Stimulated activated CD8-positive, alpha-beta memory T cell treated with anti-CD3 and anti-CD28 coated beads, Interleukin-2, amount 100 ng/mL, for 48 hours (primary cell): ENCODE measurements around the gene TFR2.

Experiments
- DNase-seq, 2 donors: peaks; one replicate each; pipeline ENCODE4 v3.0.0-alpha.2; 2020; ENCODE audit warnings: low read depth in 2 of 2

Gene TFR2

DNA sequence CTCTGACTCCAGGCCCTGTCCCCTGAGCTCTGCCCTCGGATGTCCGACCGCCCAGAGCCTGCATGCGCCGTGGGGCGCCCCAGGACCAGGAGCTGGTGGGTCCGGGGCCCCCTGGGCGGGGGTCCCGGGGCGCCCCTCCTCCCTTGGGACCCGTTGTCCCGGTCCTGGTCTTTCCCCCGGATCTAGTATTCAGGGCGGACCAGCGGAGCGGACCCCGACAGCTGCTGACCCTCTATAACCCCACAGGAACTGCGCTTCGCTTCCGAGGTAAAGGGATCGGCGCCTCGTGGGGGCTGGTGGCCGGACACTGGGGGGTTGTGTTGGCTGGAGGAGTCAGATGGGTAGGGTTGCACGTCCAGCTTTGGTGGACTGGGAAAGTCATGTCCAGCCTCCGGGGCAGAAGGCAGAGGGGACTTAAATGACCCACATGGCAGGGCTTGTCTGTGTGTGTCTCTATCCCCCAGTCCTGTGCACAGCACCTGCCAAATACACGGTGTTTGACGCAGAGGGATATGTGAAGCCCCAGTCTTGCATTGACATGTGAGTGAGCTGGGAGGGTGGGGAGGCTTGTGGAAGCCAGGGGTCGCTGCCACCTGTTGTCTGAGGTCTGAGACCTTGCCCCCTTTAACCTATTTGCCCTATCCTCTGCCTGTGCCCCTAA, 28.5 kb downstream of the TFR2 start:
- no peak for DNase-seq

DNA sequence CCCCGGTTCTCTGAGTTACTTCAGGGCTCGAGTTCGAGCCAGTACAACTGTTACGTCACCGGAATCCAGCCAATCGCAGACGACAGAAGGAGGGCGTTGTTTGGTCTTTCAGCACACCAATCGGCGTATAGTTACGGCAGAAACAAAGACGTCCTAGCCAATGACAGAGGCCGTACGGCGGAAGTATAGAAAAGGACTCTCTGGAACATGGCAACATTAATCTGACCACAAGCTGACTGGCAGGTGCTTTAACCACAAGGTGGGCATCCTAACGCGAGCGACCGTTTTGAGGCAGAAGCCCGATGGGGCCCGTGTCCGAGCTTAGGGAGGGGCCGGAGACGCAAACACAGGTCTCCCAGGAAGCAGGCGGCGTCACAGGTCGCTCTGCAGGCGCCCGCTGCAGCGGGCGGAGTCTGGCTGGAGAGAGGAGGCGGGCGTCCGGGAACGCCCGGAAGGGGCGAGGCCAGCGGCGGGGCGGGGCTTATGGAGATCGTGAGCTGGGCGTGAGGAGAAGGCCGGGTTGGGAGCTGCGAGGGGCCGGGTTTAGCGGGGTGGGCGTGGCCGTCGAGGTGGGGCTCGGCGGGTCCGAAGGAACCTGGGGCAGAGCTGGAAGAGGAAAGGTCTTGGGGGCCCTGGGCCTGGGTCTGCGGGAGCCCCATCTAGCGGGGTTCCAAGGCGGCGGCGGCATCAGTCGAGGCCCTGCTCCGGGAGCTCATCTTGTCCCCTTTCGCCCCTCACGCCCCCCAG, 29.2 kb downstream of the TFR2 start, which contains the start of gene MOSPD3:
MOSPD3 (plus strand) TSS at position 558 of the 747 bp plus-strand sequence. CDS start 252 bp downstream, outside the sequence.
- peak; percentile 97 to 98 for DNase-seq

DNA sequence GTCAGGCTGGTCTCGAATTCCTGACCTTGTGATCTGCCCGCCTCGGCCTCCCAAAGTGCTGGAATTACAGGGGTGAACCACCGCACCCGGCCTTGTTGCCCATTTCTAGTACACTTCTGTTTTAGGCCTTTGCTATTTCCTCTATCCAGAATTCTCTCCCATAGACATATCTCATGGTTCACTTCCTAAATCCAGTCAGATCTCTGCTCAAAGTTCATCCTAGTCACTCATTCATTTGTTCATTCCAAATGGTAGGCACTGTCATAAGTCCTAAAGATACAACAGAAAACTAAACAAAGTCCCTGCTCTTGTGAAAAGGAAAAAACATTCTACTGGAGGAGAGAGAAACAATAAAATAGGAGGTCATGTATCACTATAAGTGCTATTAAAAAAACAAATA, 31.4 kb downstream of the TFR2 start:
- no peak for DNase-seq

DNA sequence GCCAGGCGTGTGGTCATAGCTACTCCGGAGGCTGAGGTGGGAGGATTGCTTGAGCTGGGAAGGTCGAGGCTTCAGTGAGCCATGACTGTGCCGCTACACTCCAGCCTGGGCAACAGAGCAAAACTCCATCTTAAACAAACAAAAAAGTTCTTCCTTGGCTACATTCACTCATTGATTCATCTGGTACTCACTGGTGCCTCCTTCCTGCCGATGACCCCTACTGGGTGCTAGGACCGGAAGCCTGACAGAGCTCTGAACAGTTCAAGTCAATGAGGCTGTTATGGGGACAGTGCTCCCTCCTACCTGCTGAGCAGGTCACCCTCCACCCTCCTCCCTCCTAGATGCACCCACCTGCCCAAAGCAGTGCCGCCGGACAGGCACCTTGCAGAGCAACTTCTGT, 34.2 kb downstream of the TFR2 start:
- no peak for DNase-seq

DNA sequence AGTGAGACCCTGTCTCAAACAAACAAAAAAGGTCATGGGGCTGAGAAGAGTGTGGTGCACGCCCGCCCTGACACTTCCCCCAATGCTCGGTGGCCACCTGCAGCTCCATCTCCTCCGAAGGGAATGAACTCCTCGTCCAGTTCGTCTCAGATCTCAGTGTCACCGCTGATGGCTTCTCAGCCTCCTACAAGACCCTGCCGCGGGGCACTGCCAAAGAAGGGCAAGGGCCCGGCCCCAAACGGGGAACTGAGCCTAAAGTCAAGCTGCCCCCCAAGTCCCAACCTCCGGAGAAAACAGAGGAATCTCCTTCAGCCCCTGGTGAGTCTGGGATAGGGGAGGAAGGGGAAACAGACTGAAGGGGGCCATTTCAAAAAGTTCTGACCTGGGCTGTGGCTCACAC, 35.0 kb downstream of the TFR2 start:
- no peak for DNase-seq

DNA sequence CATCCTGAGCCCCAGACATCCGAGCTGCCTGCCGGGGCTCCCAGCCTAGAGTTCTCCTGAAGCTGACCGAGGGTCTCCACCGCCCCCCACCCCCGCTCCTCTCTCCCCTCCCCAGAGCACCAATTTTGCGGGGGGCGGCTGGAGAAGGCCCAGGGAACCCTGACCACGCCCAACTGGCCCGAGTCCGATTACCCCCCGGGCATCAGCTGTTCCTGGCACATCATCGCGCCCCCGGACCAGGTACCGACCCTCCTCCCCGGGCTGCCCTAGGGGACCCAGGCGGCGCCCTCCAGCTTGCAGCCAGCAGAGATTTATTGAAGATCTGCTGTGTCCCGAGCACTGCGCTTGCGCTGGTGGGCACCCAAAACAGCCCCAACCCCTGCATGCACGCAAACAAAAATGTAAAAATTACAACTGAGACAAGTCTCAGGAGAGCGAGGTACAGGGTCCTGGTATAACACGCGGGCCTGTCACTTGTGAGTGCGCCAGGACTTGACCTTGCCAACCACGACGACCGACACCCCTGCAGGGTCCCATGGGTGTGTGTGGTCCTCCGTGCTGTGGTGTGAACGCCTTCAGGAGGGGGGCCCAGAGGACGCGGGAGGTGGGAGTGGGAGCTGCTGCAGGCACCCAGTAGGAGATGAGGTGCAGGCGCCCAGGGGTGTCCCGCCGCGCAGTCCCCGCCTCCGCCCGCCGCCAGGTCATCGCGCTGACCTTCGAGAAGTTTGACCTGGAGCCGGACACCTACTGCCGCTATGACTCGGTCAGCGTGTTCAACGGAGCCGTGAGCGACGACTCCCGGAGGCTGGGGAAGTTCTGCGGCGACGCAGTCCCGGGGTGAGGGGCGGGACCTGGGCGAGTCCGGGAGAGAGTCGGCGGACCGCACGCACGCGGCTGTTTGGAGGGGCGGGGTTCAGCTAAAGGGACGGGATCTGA, 36.1 kb downstream of the TFR2 start:
- DNase-seq = no peak

DNA sequence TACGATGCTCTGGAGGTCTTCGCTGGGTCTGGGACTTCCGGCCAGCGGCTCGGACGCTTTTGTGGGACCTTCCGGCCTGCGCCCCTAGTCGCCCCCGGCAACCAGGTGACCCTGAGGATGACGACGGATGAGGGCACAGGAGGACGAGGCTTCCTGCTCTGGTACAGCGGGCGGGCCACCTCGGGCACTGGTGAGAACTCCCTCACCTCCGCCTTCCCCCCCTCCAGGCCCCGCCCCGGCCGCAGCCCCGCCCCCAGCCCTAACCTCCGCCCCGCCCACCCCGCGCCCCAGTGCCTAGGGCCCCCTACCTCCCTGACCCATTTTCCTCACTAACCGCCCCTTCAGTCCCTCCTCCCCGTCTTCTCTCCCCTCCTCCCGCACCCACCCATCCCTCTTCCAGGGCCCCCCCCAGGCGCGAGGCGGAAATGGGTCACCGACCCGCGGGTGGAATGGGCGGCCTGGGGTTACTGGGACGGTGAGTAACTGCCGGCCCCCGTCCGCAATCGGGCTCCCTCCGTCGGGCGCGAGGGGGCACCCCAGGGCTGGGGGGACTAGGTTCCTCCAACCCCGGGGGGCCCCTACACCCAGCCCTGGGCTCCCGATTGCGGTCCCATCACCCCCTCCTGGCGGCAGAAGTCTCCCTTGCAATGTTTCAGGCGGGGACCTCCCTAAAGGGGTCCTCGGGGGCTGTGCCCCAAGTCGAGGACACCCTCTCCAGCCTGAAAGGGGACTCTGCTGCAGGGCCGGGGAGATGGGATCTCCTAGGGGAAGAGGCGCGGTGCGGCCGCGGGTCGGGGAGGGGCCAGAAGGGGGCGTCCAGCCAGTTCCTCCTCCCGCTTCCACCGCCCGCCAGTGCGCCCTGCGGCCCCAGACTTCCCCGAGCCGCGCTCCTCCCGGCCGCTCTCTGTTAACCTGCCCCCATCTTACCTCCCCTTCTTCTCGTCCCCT, 37.0 kb downstream of the TFR2 start:
- peak; percentile 74 to 76 for DNase-seq

DNA sequence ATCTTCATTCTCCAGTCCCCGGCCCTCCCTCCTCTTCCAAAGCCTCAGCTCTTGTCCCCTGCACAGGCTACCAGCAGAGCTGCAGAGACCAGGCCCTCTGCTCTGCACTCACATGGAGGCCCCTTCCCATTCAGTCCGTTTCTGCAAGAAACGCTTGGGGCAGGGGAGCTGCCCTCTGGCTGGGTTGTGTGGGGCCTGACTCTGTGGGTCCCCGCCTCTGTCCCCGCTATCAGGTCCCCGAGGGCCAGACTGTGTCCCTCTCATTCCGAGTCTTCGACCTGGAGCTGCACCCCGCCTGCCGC, 37.7 kb downstream of the TFR2 start:
- no peak for DNase-seq

DNA sequence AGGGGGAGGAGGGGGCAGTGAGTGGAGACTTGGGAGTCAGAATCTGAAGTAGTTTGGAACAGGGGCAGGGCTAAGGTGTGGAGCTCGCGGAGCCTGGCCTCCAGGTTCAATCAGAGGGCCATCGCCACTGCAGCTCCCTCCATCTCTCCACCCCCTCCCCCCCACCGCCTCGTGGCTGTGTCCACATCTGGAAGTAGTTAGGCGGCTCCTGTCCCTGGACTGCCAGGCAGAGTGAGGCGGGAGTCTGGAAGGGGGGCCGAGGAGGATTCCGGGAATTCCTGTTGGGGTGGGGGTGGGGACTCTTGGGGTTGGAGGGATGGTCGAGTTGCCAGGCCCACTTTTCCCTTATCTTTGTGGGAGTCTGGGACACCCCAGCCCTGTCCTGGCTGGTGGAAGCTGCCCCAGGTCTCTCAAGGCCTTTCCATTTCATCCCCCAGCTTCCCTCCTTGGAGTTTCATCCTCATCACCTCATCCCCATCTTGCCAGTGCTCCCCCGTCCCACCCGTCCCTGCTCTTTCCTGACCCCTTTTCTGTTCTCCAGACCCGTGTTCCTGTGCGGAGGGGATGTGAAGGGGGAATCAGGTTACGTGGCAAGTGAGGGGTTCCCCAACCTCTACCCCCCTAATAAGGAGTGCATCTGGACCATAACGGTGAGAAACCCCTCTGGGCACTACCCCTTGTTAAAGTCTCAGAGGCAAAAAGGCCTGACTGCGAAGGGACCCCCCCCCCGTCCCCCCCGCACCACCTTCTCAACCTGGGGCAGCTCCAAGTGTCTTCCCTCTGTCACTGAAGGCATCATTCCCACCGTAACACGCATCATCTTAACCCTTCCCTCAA, 38.2 kb downstream of the TFR2 start:
- no peak for DNase-seq

DNA sequence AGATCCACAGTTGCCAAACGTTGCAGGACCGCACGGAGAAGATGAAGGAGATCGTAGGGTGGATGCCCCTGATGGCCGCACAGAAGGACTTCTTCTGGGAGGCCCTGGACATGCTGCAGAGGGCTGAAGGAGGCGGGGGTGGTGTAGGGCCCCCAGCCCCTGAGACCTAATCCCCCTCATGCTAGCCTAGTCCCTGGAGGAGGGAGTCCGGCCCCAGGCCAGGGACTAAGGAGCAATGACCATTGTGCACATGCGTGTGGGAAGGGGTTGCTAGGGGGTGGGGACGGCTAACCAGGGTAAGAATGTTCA, 40.7 kb downstream of the TFR2 start:
- no peak for DNase-seq

DNA sequence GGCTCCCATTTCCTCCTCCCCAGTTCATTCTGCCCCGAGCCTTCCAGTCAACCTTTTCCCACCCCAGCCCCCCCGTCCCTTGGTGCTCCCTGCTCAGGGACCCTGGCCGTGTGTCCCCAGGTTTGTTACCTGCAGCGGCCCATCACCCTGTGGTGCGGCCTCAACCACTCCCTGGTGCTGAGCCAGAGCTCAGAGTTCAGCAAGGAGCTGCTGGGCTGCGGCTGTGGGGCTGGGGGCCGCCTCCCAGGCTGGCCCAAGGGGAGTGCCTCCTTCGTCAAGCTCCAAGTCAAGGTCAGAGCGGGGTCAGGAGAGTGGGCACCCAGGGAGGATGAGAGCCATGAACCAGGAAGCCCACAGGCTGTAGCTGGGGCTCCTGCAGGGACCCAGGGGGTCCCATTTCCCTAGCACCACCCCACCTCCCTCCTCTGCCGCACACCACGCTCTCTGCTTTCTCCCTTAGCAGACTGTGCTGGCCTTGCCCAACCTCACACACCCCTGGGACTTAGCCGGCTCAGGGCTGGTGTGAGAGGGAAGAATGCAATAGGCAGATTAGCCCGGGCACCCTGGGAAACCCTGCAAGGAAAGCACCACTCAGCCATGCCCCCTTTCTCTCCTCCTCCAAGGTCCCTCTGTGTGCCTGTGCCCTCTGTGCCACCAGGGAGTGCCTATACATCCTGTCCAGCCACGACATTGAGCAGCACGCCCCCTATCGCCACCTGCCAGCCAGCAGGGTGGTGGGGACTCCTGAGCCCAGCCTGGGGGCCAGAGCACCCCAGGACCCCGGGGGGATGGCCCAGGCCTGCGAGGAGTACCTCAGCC, 41.2 kb downstream of the TFR2 start:
- no peak for DNase-seq

DNA sequence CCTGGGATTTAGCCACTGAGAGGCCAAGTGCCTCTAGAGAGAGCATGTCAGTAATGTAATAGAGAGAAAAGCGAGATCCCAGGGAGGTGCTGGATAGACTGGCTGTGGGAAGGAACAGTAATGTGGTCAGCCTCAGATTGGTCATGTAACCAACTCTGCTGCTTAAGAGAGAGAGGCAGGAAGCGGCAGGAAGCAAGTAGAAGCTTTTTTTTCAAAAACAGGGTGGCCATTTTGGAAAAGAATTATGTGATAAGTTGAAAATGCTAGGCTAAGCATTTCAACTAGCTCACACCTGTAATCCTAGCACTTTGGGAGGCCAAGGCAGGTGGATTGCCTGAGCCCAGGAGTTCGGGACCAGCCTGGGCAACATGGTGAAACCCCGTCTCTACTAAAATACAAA, 42.9 kb downstream of the TFR2 start:
- no peak for DNase-seq

DNA sequence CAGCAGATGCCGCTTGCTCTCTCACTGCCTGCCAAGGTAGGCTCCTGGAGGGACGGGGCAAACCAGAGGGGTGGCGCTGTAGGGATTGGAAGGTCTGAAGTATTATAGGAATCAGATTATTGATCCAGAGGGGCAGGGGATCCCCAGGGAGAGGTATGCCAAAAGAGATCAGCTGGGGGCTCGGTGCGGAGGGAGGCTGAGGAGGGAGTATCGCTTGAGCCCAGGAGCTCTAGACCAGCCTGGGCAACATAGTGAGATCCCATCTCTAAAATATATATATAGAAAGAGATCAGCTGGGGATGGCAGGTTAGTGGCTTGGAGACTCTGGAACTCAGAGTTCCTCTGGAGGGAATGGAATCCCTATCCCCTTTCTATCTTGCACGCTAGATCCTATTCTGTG, 46.2 kb downstream of the TFR2 start:
- DNase-seq = no peak

DNA sequence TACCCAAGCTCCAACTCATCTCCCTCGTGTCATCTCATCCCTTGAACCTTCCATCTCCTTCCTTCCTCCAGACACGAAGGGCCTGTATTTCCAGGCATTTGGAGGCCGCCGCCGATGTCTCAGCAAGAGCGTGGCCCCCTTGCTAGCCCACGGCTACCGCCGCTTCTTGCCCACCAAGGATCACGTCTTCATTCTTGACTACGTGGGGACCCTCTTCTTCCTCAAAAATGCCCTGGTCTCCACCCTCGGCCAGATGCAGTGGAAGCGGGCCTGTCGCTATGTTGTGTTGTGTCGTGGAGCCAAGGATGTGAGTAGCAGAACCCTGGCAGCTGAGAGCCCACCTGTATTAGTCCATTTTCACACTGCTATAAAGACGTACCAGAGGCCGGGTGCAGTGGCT, 49.8 kb downstream of the TFR2 start:
- DNase-seq = no peak

DNA sequence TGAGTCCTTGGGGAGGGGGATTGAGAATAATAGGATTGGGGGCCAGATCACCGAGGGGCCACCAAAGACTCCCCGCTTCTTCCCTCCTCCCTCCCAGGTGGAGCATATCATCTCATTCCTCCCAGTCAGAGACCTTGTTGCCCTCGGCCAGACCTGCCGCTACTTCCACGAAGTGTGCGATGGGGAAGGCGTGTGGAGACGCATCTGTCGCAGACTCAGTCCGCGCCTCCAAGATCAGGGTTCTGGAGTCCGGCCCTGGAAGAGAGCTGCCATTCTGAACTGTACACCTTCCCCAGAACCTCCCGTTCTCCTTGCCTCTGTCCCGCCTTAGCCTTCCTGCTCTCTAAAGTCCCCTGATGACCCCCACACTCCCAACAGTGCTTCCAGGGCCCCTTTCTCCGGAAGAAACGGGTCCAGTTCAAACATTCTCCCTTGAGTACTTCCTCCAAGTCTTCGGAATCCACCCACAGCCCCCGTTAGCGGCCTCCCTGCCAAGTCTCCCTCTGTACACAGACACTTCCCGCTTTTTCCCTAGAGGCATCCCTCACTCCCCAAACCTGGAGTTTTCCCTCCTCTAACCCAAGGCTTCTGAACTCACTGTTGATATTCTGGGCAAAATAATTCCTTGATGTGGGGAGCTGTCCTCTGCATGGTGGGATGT, 51.1 kb downstream of the TFR2 start:
- no peak for DNase-seq

DNA sequence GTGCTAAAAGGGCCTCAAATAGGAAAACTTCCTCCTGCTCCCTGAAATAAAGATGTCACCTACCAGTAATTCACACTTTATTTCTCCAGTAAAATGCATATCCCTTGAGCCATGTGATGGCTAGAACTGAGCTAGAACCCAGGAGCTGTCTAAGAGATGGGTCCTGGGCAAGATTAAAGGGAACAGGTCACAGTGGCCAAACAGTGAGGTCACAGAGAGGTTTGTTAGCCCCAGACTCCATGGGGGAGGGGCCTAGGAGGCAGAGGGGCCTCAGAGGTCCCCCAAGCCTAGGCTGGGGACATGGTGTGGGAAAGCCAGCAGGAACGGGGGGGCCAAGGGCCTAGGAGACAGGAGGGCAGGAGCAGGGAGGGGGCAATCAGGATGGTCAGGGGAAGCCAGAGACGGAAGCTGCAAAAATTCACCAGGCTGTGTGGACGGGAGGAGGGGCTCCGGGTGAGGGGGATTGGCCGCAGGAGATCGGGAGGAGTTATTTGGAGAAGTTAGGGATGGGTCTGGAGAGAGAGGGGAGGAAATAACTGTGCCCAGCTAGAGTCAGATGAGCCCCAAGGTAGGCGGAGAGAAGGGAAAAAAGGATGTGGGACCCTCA, 51.9 kb downstream of the TFR2 start:
- no peak for DNase-seq

DNA sequence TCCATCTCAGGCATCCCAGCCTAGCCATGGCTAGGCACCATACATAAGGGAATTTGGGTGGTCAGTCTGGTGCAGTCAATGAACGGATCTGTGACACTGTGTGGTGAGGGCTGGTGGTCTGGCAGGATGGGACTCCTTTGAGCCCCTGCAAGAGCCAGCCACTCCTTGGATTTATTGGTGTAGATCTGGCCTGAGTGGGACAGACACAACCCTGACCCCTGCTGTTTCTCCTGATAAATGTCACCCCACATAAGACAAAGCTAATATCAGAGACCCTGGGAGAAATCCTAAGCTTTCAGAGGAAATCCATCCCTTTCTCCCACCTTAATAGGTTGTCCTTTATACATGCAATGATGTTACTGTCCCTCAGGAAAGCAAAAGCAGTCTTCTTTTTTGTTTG, 52.9 kb downstream of the TFR2 start:
- no peak for DNase-seq

DNA sequence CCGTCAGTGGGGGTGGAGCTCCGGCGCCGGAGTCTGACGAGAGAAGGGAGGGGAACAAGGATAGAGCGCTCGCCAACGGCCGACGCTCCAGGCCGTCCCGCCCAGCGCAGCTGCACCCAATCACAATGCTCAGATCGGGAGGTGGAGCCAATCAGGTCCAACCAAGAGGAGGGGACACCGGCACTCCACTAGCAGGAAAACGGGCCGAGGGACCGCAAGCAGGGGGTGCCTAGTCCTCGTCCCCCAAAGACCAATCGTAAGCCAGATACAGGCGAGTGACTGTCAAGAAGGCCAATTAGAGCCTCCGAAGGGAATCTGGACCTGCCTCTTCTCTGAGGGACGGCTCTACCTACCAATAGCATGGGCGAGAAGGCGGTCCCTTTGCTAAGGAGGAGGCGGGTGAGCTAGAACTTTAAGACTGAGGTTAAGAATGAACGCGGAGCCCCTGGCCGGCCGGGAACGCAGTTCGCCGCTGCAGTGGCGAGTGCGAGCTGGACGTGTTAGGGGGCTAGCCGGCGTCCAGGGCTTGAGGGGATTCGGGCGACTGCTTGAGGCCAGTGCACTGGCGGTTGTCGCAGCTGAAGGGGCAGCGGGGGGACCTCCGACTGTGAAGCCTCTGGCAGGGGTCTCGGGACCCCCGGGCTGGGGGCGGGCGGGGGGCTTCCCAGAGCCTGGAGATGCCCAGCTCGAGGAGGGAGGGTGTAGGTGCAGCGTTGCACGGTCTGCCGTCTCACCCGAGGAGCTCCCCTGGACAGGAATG, 54.9 kb downstream of the TFR2 start, which contains the start of gene FBXO24:
FBXO24 (plus strand) TSS at position 63 of the 760 bp plus-strand sequence; CDS start at position 361, 298 bp downstream.
- DNase-seq = peak; percentile 99
